ENCODE results near the gene GZMM.
"Not testable (repeated sequence)": the region's sequence is repeated elsewhere in the genome, so short reads cannot be mapped to it uniquely, and the experiment has no call there.

The GZMM gene

DNA sequence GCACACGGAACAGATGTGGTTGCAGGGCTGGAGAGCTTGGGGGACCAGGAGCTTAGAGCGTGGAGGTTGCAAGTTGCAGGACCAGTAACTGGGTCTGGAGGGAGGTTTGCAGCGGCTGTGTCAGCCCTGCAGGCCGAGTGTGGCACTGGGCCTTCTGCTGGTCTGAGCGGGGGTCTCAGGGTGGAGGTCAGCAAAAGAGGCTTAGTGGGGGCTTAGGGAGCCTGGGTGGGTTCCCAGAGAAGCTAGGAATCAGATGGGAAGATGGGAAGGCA is 40.1 kb downstream of the GZMM start:
- DNase-seq = no peak

DNA sequence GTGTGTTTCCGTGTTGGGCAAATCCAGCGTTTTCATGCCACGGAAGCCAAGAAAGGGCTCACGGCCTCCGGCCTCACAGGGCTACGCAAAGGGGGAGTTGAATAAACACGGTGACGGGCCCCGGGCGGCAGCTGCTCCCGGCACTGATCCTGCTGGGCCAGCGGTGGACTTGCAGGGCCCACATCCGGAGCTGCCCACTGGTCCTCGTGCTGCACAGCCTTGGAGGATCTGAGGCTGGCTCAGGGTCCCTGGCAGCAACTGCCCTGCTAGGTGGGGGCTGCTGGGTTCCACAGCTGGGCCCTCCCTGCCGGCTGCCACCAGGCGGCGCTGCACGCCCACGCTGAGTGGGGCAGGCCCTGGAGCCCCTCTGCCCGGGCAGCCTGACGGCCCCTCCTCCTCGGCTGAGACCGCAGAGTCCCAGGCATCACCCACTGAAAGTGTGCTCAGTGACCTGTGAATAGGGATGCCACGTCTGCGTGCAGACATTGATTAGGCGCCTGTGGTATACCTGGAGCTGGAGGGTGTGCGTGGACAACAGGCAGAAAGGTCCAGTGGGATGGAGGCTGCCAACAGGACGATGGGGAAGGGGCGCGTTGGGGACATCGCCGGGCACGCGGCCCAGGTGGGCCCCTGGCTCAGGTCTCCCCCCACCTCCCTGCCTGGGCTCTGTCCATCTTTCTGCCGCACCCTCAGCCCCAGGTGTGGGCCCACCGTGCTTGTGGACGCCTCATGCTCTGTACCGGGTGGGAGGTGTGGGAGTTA is 40.6 kb downstream of the GZMM start:
- DNase-seq = peak; percentile 49

DNA sequence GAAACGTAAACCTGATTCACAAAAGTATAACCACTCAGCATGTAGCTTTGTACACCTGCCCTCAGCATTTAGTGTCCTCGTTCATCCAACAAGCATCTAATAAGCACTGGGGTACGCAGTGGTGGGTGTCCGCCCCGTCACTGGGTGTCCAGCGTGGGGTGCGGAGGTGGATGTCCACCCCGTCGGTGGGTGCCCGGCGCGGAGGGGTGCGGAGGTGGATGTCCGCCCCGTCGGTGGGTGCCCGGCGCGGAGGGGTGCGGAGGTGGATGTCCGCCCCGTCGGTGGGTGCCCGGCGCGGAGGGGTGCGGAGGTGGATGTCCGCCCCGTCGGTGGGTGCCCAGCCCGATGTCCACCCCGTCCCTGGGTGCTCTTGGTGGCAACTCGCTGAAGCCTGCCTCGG is 41.3 kb downstream of the GZMM start:
- not testable (repeated sequence) for DNase-seq

DNA sequence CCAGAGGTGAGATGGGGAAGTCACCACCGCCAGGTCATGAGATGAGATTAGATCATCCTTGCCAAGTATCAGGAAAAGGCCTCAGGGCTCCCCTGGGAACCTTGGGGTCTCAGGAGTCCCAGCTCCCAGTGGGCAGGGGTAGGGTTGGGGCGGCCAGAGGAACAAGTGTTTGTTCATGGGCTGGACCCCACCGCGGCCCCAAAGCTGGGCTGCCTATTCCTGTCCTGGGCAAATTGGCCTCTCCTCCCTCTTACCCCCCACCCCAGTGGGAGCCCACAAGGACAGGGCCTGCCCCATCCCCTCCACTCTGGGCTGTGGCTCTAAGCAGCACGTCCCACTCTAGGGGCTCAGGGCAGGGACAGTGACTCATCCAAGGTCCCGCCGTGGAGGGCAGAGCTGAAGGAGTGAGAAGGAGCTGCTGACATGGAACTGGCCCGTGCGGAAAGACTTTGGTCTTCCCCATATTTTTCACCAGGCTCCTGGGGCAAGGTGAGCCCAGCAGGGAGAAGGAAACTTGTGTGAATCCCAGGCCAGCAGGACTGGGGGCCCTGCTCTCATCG is 41.8 kb downstream of the GZMM start:
- no peak for DNase-seq

DNA sequence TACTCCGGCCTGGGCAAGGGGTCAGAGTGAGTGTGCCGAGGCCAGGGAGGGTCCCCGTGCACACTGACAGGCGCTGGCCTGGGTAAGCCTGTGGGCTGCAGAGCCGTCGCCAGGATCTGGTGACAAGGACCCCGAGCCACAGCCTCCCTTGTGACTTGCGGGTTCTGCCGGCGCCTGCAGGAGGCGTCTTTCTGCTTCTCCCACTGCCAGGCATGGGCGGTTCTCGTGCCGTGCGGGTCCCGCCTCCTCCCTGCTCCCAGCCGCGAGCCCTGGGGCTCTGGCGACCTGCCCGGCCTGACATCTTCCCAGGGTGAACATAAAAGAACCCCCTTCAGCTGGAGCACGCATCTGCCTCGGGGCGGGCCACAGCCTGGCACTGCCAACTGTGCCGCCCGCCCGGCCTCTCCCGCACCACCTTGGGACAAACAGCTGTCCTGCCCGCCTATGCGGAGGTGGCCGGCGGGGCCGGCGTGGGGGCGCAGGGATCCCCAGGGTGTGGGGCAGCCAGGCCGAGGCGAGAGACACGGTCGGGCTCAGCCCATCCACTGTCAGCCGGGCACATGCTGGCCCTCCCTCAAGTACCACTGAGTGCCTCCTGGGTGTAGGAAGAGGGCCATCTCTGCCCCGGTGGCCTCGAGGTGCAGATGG is 44.4 kb downstream of the GZMM start:
- DNase-seq = peak; percentile 95

DNA sequence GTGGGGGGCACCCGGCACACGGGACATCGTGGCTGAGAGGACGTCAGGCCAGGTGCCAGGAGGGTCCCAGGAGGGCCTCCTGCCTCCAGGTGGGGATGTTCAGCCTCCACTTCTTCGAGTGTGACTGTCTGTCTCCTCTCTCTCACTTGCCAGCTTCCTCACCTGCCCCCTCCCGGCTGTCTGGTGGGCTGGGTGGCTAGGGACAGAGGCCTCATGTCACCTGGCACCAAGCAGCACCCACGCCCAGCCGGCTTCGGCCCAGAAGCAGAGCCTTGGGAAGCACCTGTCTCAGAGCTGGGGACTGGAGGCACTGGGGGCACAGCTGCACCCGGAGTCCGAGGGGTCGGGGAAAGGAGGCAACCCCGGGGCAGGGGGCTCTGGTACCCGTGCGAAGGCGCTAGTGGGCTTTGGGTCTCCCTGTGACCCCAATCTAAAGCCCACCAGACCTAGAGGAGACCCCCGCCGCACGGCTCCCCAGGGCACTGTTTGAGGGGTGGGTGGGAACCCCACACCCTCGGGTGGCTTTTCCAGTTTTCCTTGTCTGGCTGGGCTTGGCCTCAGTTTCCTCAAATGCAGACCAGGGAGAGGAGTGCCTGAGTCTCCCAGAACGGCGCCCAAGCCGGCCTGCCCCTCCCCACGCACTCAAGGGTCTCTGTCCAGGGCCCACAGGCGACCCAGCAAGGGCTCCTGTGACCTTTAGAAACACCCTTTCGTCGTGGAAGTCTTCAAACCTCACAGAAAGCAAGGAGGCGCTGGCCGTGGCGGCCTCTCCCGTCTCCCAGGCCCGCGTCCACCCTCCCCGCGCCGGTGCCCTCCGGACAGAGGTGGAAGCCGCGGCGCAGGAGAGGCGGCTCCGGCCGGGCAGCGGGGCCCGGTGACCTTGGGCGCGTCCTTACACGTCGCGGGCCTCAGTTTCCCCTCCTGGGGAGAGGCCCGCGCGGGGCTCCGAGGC is 45.2 kb downstream of the GZMM start:
- DNase-seq = peak; percentile 84

DNA sequence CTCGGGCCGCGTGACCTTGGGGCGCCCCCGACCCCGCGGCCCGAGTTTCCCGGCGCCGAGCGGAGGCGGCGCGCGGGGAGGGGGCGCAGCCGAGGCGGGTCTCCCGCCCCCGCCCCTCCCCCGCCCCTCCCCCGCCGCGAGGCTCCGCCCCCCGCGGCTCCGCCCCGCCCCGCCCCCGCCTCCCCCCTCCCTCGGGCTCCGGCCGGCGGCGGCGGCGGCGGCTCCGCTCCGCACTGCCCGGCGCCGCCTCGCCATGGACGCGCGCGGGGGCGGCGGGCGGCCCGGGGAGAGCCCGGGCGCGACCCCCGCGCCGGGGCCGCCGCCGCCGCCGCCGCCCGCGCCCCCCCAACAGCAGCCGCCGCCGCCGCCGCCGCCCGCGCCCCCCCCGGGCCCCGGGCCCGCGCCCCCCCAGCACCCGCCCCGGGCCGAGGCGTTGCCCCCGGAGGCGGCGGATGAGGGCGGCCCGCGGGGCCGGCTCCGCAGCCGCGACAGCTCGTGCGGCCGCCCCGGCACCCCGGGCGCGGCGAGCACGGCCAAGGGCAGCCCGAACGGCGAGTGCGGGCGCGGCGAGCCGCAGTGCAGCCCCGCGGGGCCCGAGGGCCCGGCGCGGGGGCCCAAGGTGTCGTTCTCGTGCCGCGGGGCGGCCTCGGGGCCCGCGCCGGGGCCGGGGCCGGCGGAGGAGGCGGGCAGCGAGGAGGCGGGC is 46.0 kb downstream of the GZMM start, which contains the start of gene HCN2:
TSS of gene HCN2 (plus strand) at position 189 of the 703 bp plus-strand sequence. CDS start at position 254, 65 bp downstream.
- peak; percentile 45 for DNase-seq

DNA sequence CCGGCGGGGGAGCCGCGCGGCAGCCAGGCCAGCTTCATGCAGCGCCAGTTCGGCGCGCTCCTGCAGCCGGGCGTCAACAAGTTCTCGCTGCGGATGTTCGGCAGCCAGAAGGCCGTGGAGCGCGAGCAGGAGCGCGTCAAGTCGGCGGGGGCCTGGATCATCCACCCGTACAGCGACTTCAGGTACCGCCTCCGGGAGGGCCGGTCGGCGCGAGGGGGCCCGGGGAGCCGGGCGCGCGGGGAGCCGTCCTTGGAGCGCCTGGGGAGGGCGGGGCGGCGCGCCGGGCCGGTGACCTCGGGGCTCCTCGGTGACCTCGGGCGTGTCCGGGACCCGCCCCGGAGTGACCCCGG is 46.5 kb downstream of the GZMM start:
- DNase-seq = peak; percentile 68

DNA sequence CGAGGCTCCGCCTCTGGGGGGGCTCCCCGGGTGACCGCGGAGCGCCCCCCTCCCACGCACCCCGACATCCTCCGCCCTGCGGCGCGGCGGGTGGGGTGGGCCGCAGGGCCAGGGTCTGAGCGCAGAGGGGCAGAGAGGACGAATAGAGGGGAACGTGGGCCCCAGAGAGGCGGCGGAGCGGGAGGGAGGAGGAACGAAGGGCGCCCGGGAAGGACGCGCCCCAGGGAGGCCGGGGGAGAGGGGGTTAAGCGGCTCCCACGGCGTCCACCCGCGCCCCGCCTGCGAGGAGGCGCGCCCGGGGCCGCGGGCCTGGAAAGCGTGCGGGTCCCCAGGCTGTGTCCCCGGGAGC is 46.9 kb downstream of the GZMM start:
- peak; percentile 29 for DNase-seq

DNA sequence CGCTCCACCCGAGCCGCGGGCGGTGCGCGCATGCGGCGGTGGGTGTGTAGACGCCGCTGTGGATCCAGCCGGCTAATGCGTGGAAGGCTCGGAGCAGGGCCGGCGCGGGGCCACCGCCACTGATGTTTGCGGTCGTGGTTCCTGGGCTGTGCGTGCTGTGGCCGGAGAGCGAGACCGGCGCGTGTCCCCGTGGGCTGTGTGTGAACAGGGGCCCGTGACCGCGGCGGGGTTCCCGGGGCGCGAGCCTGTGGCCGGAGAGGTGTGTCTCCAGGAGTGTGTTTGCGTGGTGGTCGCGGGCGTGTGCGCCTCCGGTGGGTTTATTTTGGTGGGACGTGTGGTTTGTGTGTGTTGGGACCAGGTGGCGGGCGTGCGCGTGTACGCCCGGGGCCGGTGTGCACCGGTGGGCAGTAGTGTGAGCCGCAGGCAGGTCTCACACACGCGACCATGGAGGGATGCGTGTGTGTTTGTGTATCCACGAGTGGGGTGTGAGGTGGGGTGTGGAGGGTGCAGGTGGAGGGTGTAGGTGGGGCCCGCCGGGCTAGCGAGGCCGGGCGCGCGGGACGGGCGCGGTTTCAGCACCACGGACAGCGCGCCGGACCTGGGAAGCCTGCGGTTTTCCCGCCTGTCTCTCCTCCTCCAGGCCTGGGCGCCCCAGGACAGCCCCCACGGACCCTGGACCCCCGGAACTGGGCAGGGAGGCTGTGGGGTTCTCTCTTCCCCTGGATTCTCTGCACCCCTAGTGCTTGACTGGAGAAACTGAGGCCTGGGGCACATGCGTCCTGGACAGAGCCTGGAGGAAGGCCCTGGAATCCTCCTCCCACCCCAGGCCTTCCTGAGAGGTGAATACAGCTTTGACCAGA is 47.5 kb downstream of the GZMM start:
- DNase-seq = no peak

DNA sequence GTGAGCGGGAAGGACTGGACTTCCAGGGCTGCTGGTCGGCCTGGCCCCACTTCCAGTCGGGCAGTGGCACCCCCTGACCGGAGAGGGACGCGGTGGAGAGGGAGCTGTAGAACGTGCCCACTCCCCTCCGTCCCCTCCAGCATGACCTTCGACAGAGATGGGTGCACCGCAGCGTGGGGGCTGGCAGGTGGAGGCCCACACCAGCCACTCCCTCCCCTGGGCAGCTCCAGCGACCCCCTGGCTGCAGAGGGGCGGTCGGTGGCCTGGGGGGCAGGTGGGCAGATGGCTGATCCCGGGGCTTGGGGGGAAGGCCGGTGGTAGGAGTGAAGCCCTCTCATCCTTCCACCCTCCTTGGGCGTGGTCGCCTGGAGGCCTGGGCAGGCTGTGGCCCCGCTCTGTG is 48.2 kb downstream of the GZMM start:
- no peak for DNase-seq

DNA sequence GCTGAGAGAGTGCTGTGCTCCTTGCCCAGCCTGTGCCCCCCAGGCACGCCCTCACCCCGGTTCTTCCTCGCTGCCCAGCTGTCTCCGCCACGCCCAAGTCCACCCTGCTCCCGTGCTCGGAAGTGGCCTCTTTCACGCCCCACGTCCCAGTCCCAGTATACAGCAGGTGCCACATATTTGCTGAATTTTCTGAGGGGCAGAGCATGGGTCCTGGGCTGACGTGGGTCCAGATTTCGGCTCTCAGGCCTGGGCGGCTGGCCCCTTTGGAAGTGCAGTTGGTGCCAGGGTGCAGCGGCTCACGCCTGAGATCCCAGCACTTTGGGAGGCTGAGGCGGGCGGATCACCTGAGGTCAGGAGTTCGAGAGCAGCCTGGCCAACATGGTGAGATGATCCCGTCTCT is 49.2 kb downstream of the GZMM start:
- no peak for DNase-seq

DNA sequence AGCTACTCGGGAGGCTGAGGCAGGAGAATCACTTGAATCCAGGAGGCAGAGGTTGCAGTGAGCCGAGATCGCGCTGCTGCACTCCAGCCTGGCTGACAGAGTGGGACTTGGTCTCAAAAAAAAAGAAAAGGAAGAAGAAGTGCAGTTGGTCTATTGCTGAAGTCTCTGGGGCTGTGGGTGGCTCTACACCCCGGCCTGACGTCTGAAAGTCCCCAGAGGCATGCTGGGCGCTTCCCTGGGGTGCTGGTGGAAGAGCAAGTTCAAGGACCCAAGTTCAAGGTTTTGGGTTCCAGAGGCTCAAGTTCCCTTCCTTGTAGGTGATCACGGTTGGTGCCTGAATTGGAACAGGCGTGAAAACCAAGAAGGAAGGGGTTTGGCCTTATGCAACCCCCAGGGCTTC is 49.7 kb downstream of the GZMM start:
- no peak for DNase-seq

DNA sequence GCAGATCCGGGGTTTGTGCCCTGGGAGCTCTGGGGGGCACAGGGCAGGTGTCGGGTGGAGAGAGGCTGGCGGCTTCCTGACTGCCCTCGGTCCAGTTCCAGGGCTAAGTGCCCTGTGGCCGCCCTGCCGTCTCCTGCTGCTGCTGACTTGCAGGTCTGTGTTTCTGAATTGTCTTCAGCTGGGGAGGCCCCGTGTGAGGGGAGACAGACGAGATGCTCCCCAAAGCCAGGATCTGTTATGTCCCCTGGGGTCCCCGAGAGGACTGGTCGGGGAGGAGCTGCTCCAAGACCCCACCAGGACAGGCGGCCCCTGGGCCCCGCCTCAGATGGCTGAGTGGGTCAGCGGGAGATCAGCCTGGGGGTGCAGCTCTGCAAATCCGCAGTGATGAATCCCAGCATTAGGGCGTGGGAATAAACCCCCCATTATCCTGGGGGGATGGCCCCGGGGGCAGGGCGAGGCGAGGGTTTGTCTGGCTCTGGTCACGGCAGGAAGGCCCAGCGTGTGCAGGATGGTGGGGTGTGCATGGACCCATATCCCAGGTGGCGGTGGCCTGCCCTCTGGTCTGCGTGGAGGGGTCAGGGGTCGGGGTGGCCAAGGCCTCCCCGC is 50.5 kb downstream of the GZMM start:
- no peak for DNase-seq

DNA sequence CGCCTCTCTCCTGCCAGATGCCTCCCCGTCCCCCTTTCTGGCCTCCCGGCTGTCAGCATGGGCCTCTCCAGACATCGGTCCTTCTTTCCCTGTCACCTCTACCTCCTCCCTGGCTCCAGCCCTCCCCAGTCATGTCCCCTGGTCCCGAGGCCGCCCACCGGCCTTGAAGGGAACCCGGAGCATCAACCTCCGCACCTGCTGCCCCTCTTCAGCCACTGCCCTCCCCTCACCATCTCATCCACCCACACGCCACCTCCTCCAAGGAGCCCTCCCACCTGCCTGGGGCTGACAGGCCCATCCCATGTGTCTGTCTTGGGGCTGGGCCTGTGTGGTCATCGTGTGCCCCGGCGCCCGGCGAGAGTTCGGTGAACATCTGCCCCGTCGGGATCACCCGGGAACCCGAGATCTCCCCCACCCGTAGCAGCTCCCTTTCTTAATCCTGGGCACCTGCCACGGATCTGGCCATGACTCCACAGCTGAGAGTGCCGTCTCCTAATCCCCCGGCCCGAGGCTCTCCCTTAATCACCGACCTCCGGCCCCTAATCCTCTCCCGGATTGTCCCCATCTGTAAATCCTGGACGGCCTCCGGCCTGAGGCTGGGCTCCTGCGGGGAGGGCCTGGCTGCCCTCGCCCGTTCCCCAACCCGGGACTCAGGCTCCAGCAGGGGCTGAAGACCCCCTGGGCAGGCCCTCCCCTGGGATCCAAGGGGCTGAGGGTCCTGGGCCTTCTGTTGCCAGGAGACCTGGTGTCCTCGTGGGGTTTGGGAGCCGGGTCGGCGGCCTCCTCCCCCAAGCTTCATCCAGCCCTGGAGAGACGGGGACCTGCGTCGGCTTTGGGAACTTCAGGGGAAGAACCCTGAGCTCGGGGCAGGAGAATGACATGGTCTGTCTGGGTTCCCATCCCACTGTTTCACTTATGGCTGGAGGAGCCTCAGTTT is 51.7 kb downstream of the GZMM start:
- DNase-seq = no peak

DNA sequence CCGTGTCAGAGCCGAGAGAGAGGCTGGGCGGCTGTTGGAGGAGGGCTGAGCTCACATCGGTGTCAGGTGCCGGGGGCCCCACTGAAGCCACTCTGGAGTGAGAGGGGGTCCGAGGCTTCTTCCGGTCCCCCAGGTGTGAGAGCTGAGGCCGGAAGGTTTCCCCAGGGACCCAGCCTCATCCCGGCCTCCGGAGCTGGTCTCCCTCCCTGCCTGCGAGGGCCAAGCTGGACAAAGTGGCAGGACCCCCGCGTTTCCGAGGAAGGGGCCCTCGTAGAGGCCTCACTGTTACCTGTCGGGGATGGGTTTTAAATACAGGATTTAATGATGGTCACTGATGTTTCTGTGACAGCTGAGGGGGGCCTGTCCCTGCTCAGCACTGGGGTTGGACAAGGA is 52.4 kb downstream of the GZMM start:
- DNase-seq = no peak

DNA sequence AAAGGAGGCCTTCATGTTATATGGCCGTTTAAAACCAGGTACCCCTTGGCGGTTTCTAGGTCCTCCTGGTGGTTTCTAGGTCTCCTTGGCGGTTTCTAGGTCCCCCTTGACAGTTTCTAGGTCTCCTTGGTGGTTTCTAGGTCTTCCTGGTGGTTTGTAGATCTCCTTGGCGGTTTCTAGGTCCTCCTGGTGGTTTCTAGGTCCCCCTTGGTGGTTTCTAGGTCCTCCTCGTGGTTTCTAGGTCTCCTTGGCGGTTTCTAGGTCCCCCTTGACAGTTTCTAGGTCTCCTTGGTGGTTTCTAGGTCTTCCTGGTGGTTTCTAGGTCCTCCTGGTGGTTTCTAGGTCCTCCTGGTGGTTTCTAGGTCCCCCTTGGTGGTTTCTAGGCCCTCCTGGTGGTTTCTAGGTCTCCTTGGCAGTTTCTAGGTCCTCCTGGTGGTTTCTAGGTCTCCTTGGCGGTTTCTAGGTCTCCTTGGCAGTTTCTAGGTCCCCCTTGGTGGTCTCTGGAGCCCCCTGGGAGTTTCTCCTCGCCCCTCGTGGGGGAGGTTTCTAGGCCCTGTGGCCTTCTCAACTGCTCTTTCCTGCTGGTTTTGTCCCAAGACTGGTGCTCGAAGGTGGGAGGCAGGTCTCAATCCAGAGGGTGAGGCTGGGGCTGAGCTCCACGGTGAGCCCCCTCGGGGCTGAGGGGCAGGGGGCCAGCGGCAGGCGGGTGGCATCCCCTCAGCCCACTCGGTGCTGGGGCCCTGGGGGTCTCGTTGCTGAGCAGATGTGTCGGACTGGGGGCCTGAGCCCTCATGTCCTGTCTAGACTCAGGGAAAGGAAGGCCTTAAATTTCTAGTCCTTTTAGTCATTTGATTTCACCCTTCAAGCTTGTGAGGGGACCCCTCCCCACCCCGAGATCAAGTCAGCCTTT is 53.8 kb downstream of the GZMM start:
- DNase-seq = no peak
